K562 (cell line): ENCODE results near the gene CTCF. TPM values are rescaled to one million over a fixed set of nuclear protein-coding genes. Genes with fewer than 3 reads are reported as not detected.
A peak's percentile ranks its signal among the peaks of the same experiment; 100 is the strongest.

ENCODE experiments used
- ATAC-seq: fragments of 200-7000 bp; cut with Tn5 transposase; 3 replicates; pipeline ENCODE4 v1.9.1; 2020; ENCODE audit warnings: moderate library complexity
- BruUV-seq: library from RNA; stranded (reverse); fragments of 400-500 nt; replicated peaks from 2 replicates; lab custom pipeline; 2021; lab: Mats Ljungman, UMichigan
- CTCF ChIA-PET: fragments of 300-600 bp; formaldehyde crosslinking; extraction: SDS; loops from one replicate; lab custom pipeline; 2021; ENCODE audit warnings: low intra/inter-chr PET ratio; lab: Yijun Ruan, JAX
- POLR2A ChIA-PET: fragments of 300-600, 350-650 bp; sonication (Branson Sonifier 250); formaldehyde crosslinking; extraction: SDS; loops from one replicate; lab custom pipeline; 2021; ENCODE audit warnings: antibody characterized with exemption, inconsistent platforms; lab: Yijun Ruan, JAX
- DNase-seq, 4 experiments: peaks; one replicate each; pipeline versions ENCODE4 v3.0.0 to v3.0.0-alpha.2; 2011 to 2018; ENCODE audit warnings: low spot score in 3 of 4, mixed read lengths in 3 of 4; ENCODE audit errors: extremely low read depth in 1 of 4
- FAIRE-seq: peaks from 2 replicates; lab custom pipeline; 2011; peaks lifted over from hg19 to GRCh38; lab: Jason Lieb, UNC
- H2AFZ ChIP-seq: 2 replicates; pipeline ENCODE4 v1.6.0; 2011; ENCODE audit warnings: low read depth, low read length, control low read depth, inconsistent platforms
- H3K27ac ChIP-seq: fragments of 200-600 bp; 3 replicates; pipeline ENCODE4 v1.8.0; 2011; ENCODE audit warnings: low read depth, mild to moderate bottlenecking, control low read depth, inconsistent platforms, low read length, moderate library complexity, mixed read lengths; ENCODE audit errors: extremely low read depth
- H3K27me3 ChIP-seq, 2 experiments: fragments of 300-600 bp in 1 of 2; 2 replicates in 1 of 2; 3 replicates in 1 of 2; pipeline versions ENCODE4 v1.6.0 to v1.8.0; 2011; ENCODE audit warnings: inconsistent platforms in 2 of 2, low read length in 2 of 2, mild to moderate bottlenecking in 1 of 2, mixed read lengths in 1 of 2, moderate library complexity in 1 of 2; ENCODE audit not compliant: control insufficient read depth in 2 of 2, insufficient read depth in 2 of 2
- H3K36me3 ChIP-seq: fragments of 300-600 bp; 3 replicates; pipeline ENCODE4 v1.8.0; 2011; ENCODE audit warnings: mild to moderate bottlenecking, low read length, inconsistent platforms; ENCODE audit not compliant: control insufficient read depth, insufficient read depth
- H3K4me1 ChIP-seq, 2 experiments: fragments of 200-600 bp in 1 of 2; replicated peaks in 1 of 2; 2 replicates in 1 of 2; 3 replicates in 1 of 2; pipeline versions ENCODE4 v1.5.1 to v1.8.0; 2011; ENCODE audit warnings: inconsistent platforms in 2 of 2, low read length in 2 of 2, mild to moderate bottlenecking in 1 of 2, mixed read lengths in 1 of 2, moderate library complexity in 1 of 2; ENCODE audit not compliant: control insufficient read depth in 2 of 2, insufficient read depth in 2 of 2
- H3K4me2 ChIP-seq: 2 replicates; pipeline ENCODE4 v1.6.1; 2011; ENCODE audit warnings: low read length, control low read depth, inconsistent platforms, mixed read lengths; ENCODE audit not compliant: insufficient read depth
- H3K4me3 ChIP-seq: fragments of 200-600 bp; sonication (generic), shearing (Covaris generic); 2 replicates; pipeline ENCODE4 v1.5.1; 2016; ENCODE audit warnings: control low read depth, inconsistent platforms
- H3K79me2 ChIP-seq: fragments of 200-600 bp; 3 replicates; pipeline ENCODE4 v1.8.0; 2011; ENCODE audit warnings: low read length, inconsistent platforms; ENCODE audit not compliant: control insufficient read depth, insufficient read depth
- H3K9ac ChIP-seq, 2 experiments: 2 replicates each; pipeline versions ENCODE4 v1.6.0 to v1.6.1; 2011; ENCODE audit warnings: low read depth in 2 of 2, low read length in 2 of 2, control low read depth in 1 of 2, inconsistent platforms in 1 of 2, mild to moderate bottlenecking in 1 of 2, mixed read lengths in 1 of 2; ENCODE audit not compliant: insufficient read depth in 1 of 2
- H3K9me1 ChIP-seq: one replicate; pipeline ENCODE4 v1.6.0; 2011; ENCODE audit warnings: inconsistent platforms, mild to moderate bottlenecking, low read length, moderate library complexity; ENCODE audit not compliant: control insufficient read depth, insufficient read depth
- H3K9me3 ChIP-seq: replicated peaks from 2 replicates; pipeline ENCODE4 v1.5.1; 2011; ENCODE audit warnings: low read depth, low read length, inconsistent platforms; ENCODE audit not compliant: control insufficient read depth, insufficient read depth
- H4K20me1 ChIP-seq: replicated peaks from 2 replicates; pipeline ENCODE4 v1.6.1; 2011; ENCODE audit warnings: low read length, inconsistent platforms, mixed read lengths; ENCODE audit not compliant: control insufficient read depth, insufficient read depth
- POU5F1 ChIP-seq: fragments of 150-350 bp; IDR thresholded peaks from 2 replicates; pipeline ENCODE4 v1.6.1; 2014; ENCODE audit warnings: borderline replicate concordance, low read length, low read depth, mild to moderate bottlenecking; ENCODE audit not compliant: partially characterized antibody
- RBM34 ChIP-seq: fragments of 200-400 bp; formaldehyde crosslinking; IDR thresholded peaks from 2 replicates; pipeline ENCODE4 v1.6.1; 2018; ENCODE audit warnings: low read length, borderline replicate concordance; ENCODE audit not compliant: insufficient read depth
- WGBS: fragments of 100-300 bp; shearing (Covaris generic); methylation state at CpG from one replicate; pipeline ENCODE4 v1.1.6; 2016; ENCODE audit warnings: low coverage, mixed read lengths; ENCODE audit not compliant: insufficient coverage; ENCODE audit errors: missing lambda C conversion rate; 5-methylcytosine and 5-hydroxymethylcytosine counted together
- in situ Hi-C: fragments of 300-500 bp; cut with MboI; formaldehyde crosslinking; loops from 4 replicates; pipeline ENCODE4 v1.15.0; 2018; ENCODE audit warnings: inconsistent platforms, mixed read lengths
- intact Hi-C: fragments of 100-400 bp; cut with micrococcal nuclease; formaldehyde crosslinking; loops from 2 replicates; pipeline ENCODE4 v1.14.2; 2022
- polyA plus RNA-seq, 8 experiments: library from polyadenylated mRNA; depleted of rRNA in 4 of 8; stranded (reverse) in 5 of 8; unstranded in 3 of 8; fragments of >200 nt; fragmentation: Nextera tagmentation in 2 of 8; fragmentation: Illumina TruSeq in 1 of 8; extraction: Ambion mirVana in 2 of 8; extraction: Trizol in 1 of 8; gene quantifications; 2 replicates each; pipeline versions ENCODE4 v1.2.1 to v1.2.3, GENCODE V29; 2011 to 2014; ENCODE audit warnings: inconsistent platforms in 1 of 8, missing spikeins in 1 of 8
- total RNA-seq, 7 experiments: library from RNA; depleted of rRNA in 6 of 7; stranded (reverse); fragments of >200 nt in 6 of 7; fragmentation: Illumina TruSeq in 2 of 7; extraction: Trizol in 2 of 7; gene quantifications; 2 replicates each; pipeline versions ENCODE4 v1.2.1 to v1.2.3, GENCODE V29; 2011 to 2021; ENCODE audit warnings: low replicate concordance in 1 of 7
- TF ChIP-seq, protein P1 (sequence below): fragments of 250-450 bp; sonication (Bioruptor Pico); IDR thresholded peaks from 2 replicates; pipeline ENCODE4 v1.4.0; 2020; ENCODE audit warnings: borderline replicate concordance
- TF ChIP-seq, protein P2 (sequence below): sonication (generic); formaldehyde crosslinking; IDR thresholded peaks from 2 replicates; pipeline ENCODE4 v1.8.0; 2022; ENCODE audit warnings: missing genetic modification reagents, mild to moderate bottlenecking, borderline replicate concordance

Gene CTCF
- total and polyA plus RNA-seq, 9 of the 15 experiments (the other 6 are each of a cell fraction or from before 2014, with no cell fraction given), result 7.8 to 49.2 (median 33.9) TPM

DNA sequence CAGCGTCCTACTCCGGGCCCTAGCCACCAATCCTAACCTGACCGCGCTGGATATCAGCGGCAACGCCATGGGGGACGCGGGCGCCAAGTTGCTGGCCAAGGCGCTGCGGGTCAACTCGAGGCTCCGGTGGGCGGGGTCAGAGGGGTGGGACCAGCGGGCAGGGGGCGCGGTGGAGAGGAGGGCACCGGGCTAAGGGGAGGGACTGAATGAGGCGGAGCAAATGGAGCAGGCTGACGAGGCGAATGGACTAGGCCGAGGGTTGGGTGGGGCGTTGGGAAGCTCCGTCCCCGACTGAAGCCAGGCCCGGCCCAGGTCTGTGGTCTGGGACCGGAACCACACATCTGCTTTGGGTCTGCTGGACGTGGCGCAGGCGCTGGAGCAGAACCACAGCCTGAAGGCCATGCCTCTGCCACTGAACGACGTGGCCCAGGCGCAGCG, 87.2 kb downstream of the CTCF start:
- in situ Hi-C loops, result no loop called here
- H3K4me3 ChIP-seq, result no peak overlapping the region
- WGBS, result 28% methylated on average over 30 of the region's 34 CpGs
- no peaks in the 10 kb centered on the region for H3K9me3 ChIP-seq
- ChIA-PET POLR2A (no interaction called here), CTCF (no interaction called here)
- H3K27me3 ChIP-seq, result peaks cover 8 to 65% of the 10 kb centered on the region in 2 experiments; a peak in 4 of 5 replicates
- peak in 2 of 4 experiments; percentile 57 to 58 for DNase-seq
- no peak overlapping the region for H3K27ac ChIP-seq
- H4K20me1 ChIP-seq, result peaks cover 10% of the 10 kb centered on the region; the same call in 1 of the 2 replicates
- peaks cover 0 to 75% of the 10 kb centered on the region in 2 experiments; a peak in 4 of 5 replicates for H3K4me1 ChIP-seq
- no peaks in the 10 kb centered on the region for H3K36me3 ChIP-seq
- H3K79me2 ChIP-seq, result no peaks in the 10 kb centered on the region
- no peak overlapping the region; a peak in 1 of 4 replicates for H3K9ac ChIP-seq
- BruUV-seq, result no TSS peak
- ATAC-seq, result no peak
- no peak overlapping the region for H2AFZ ChIP-seq
- TF ChIP-seq, protein P1, sequence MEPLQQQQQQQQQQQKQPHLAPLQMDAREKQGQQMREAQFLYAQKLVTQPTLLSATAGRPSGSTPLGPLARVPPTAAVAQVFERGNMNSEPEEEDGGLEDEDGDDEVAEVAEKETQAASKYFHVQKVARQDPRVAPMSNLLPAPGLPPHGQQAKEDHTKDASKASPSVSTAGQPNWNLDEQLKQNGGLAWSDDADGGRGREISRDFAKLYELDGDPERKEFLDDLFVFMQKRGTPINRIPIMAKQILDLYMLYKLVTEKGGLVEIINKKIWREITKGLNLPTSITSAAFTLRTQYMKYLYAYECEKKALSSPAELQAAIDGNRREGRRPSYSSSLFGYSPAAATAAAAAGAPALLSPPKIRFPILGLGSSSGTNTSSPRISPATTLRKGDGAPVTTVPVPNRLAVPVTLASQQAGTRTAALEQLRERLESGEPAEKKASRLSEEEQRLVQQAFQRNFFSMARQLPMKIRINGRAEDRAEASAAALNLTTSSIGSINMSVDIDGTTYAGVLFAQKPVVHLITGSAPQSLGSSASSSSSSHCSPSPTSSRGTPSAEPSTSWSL (CRISPR knock-in tag), result no peak
- no peak for TF ChIP-seq POU5F1
- TF ChIP-seq, protein P2, sequence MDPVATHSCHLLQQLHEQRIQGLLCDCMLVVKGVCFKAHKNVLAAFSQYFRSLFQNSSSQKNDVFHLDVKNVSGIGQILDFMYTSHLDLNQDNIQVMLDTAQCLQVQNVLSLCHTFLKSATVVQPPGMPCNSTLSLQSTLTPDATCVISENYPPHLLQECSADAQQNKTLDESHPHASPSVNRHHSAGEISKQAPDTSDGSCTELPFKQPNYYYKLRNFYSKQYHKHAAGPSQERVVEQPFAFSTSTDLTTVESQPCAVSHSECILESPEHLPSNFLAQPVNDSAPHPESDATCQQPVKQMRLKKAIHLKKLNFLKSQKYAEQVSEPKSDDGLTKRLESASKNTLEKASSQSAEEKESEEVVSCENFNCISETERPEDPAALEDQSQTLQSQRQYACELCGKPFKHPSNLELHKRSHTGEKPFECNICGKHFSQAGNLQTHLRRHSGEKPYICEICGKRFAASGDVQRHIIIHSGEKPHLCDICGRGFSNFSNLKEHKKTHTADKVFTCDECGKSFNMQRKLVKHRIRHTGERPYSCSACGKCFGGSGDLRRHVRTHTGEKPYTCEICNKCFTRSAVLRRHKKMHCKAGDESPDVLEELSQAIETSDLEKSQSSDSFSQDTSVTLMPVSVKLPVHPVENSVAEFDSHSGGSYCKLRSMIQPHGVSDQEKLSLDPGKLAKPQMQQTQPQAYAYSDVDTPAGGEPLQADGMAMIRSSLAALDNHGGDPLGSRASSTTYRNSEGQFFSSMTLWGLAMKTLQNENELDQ (CRISPR knock-in tag), result no peak
- TF ChIP-seq RBM34, result no peak
- TF ChIP-seq, all 486 proteins: peak for 0
- intact Hi-C loops, result no loop called here
- FAIRE-seq, result no peak
- Histone ChIP-seq H3K9me1 (no peaks in the 10 kb centered on the region), H3K4me2 (no peak overlapping the region)
